Measurements from ENCODE around the gene ERH. TPM values are rescaled to one million over a fixed set of nuclear protein-coding genes. Genes with fewer than 3 reads are reported as not detected.

Gene ERH
- total RNA-seq, 4 donors from 2014 or later = 40.6 to 54.3 (median 41.5) TPM

DNA sequence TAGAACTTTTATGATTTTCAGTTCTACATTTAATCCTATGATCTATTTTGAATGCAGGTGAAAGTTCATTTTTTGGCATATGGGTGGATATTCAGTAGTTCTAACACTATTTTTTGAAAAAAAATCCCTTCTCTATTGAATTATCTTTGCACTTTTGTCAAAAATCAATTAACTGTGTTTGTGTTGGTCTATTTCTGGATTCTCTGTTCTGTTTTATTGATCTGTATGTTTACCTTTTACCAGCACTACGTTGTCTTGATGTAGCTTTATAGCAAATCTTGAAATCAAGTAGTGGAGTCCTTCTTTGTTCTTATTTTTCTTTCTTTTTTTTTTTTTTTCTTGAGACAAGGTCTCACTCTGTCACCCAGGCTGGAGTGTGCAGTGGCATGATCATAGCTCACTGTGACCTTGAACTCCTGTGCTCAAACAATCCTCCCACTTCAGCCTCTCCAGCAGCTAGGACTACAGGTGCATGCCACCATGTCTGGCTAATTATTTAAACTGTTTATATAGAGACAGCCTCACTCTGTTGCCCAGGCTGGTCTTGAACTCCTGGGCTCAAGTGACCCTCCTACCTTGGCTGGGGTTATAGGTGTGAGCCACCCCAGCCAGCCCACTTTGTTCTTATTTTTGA is 32.3 kb upstream of the ERH start:
- TF ChIP-seq POLR2A (IDR thresholded peaks at IDR 0.05) = no peak
- no peak for TF ChIP-seq POLR2AphosphoS5 (IDR thresholded peaks at IDR 0.05)
- TF ChIP-seq EP300 (IDR thresholded peaks at IDR 0.05) = no peak
- TF ChIP-seq, protein P1, sequence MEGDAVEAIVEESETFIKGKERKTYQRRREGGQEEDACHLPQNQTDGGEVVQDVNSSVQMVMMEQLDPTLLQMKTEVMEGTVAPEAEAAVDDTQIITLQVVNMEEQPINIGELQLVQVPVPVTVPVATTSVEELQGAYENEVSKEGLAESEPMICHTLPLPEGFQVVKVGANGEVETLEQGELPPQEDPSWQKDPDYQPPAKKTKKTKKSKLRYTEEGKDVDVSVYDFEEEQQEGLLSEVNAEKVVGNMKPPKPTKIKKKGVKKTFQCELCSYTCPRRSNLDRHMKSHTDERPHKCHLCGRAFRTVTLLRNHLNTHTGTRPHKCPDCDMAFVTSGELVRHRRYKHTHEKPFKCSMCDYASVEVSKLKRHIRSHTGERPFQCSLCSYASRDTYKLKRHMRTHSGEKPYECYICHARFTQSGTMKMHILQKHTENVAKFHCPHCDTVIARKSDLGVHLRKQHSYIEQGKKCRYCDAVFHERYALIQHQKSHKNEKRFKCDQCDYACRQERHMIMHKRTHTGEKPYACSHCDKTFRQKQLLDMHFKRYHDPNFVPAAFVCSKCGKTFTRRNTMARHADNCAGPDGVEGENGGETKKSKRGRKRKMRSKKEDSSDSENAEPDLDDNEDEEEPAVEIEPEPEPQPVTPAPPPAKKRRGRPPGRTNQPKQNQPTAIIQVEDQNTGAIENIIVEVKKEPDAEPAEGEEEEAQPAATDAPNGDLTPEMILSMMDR (IDR thresholded peaks at IDR 0.05) = no peak
- no peak overlapping the region for H3K4me3 ChIP-seq
- WGBS = 93% methylated on average over 1 of the region's 1 CpG
- H3K36me3 ChIP-seq = peaks cover 16% of the 10 kb centered on the region
- H3K9me3 ChIP-seq = no peaks in the 10 kb centered on the region
- DNase-seq (ENCODE audit: low spot score in 2 of 2) = no peak
- no peaks in the 10 kb centered on the region for H3K27me3 ChIP-seq
- H3K27ac ChIP-seq = no peak overlapping the region
- H3K4me1 ChIP-seq = no peaks in the 10 kb centered on the region

GRCh38 chr14:69429643-69430042 is 31.5 kb upstream of the ERH start:
- TF ChIP-seq, protein P1 (IDR thresholded peaks at IDR 0.05) = no peak
- TF ChIP-seq EP300 (IDR thresholded peaks at IDR 0.05) (no peak), POLR2AphosphoS5 (IDR thresholded peaks at IDR 0.05) (no peak), POLR2A (IDR thresholded peaks at IDR 0.05) (no peak)
- Histone ChIP-seq H3K4me1 (no peaks in the 10 kb centered on the region), H3K36me3 (peaks cover 24% of the 10 kb centered on the region), H3K27ac (no peak overlapping the region), H3K9me3 (no peaks in the 10 kb centered on the region), H3K27me3 (no peaks in the 10 kb centered on the region), H3K4me3 (no peak overlapping the region)
- no peak for DNase-seq (ENCODE audit: low spot score in 2 of 2)

DNA sequence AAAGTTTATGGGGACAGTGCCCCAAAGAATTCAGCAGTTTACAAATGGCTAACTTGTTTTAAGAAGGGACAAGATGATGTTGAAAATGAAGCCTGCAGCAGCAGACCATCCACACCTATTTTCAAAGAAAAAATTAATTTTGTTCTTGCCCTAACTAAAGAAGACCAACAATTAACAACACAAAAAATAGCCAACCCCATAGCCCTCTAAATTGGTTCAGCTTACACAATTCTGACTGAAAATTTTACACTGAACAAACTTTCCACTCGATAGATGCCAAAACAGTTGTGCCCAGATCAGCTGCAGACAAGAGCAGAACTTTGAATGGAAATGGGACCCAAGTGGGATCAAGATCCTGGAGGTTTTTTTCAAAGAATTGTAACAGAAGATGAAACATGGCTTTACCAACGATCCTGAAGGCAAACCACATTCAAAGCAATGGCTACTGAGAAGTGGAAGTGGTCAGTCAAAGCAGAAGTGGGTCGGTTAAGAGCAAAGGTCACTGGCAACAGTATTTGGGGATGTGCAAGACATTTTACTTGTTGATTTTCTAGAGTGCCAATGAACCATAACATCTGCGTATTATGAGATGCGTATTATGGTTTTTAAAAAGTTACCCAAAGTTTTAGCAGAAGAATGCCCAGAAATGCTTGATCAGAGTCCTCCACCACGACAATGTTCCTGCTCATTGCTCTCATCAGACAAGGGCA is 30.3 kb upstream of the ERH start:
- no peaks in the 10 kb centered on the region for H3K27me3 ChIP-seq
- H3K27ac ChIP-seq = no peak overlapping the region
- no peak for DNase-seq (ENCODE audit: low spot score in 2 of 2)
- H3K4me1 ChIP-seq = no peaks in the 10 kb centered on the region
- no peak overlapping the region for H3K4me3 ChIP-seq
- no peaks in the 10 kb centered on the region for H3K9me3 ChIP-seq
- H3K36me3 ChIP-seq = peaks cover 26% of the 10 kb centered on the region
- 84% methylated on average over 6 of the region's 6 CpGs for WGBS
- no peak for TF ChIP-seq POLR2AphosphoS5 (IDR thresholded peaks at IDR 0.05)
- TF ChIP-seq EP300 (IDR thresholded peaks at IDR 0.05) = no peak
- no peak for TF ChIP-seq POLR2A (IDR thresholded peaks at IDR 0.05)
- TF ChIP-seq, protein P1 (IDR thresholded peaks at IDR 0.05) = no peak

- no peak for DNase-seq (ENCODE audit: low spot score in 2 of 2)
- Histone ChIP-seq H3K27me3 (no peaks in the 10 kb centered on the region), H3K9me3 (no peaks in the 10 kb centered on the region), H3K4me3 (no peak overlapping the region), H3K36me3 (peaks cover 26% of the 10 kb centered on the region), H3K4me1 (no peaks in the 10 kb centered on the region), H3K27ac (no peak overlapping the region)
- TF ChIP-seq, protein P1 (IDR thresholded peaks at IDR 0.05) = no peak
- no peak for TF ChIP-seq POLR2AphosphoS5 (IDR thresholded peaks at IDR 0.05)
- WGBS = 98% methylated on average over 1 of the region's 1 CpG
Observed at GRCh38 chr14:69427596-69427995, 29.5 kb upstream of the ERH start.

GRCh38 chr14:69424149-69424923 is 26.2 kb upstream of the ERH start:
- 93% methylated on average over 2 of the region's 2 CpGs for WGBS
- Histone ChIP-seq H3K4me3 (no peak overlapping the region), H3K36me3 (peaks cover 33% of the 10 kb centered on the region), H3K27me3 (no peaks in the 10 kb centered on the region), H3K27ac (no peak overlapping the region), H3K4me1 (no peaks in the 10 kb centered on the region), H3K9me3 (no peaks in the 10 kb centered on the region)
- no peak for DNase-seq (ENCODE audit: low spot score in 2 of 2)
- TF ChIP-seq POLR2AphosphoS5 (IDR thresholded peaks at IDR 0.05) (no peak), POLR2A (IDR thresholded peaks at IDR 0.05) (no peak), EP300 (IDR thresholded peaks at IDR 0.05) (no peak)
- TF ChIP-seq, protein P1 (IDR thresholded peaks at IDR 0.05) = no peak
